Measurements from ENCODE around the gene PLEKHM1.

PLEKHM1 gene

DNA sequence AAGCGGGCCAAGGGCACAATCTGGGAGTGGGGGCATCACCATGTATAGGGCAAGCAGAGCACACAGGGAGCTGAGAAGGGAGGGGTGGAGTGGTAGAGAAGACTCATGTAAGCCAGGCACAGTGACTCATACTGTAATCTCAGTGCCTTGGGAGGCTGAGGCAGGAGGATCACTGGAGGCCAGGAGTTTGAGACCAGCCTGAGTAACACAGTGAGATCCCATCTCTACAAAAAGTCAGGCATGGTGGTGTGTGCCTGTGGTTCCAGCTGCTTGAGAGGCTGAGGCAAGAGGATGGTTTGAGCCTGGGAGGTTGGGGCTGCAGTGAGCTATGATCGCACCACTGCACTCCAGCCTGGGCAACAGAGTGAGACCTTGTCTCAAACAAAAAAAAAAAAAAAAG lies 98.6 kb downstream of the PLEKHM1 start:
- TF ChIP-seq PPARA (CRISPR knock-in tag; IDR thresholded peaks at IDR 0.05; ENCODE audit: borderline replicate concordance) (no peak), CSDC2 (CRISPR knock-in tag; IDR thresholded peaks at IDR 0.05) (no peak), TOX (CRISPR knock-in tag; IDR thresholded peaks at IDR 0.05; ENCODE audit: borderline replicate concordance) (no peak), OSR1 (CRISPR knock-in tag; IDR thresholded peaks at IDR 0.05) (no peak), ESRRG (CRISPR knock-in tag; IDR thresholded peaks at IDR 0.05) (no peak), ZC3H10 (CRISPR knock-in tag; IDR thresholded peaks at IDR 0.05) (no peak), ZFP3 (CRISPR knock-in tag; IDR thresholded peaks at IDR 0.05) (no peak)
- TF ChIP-seq, protein P1, sequence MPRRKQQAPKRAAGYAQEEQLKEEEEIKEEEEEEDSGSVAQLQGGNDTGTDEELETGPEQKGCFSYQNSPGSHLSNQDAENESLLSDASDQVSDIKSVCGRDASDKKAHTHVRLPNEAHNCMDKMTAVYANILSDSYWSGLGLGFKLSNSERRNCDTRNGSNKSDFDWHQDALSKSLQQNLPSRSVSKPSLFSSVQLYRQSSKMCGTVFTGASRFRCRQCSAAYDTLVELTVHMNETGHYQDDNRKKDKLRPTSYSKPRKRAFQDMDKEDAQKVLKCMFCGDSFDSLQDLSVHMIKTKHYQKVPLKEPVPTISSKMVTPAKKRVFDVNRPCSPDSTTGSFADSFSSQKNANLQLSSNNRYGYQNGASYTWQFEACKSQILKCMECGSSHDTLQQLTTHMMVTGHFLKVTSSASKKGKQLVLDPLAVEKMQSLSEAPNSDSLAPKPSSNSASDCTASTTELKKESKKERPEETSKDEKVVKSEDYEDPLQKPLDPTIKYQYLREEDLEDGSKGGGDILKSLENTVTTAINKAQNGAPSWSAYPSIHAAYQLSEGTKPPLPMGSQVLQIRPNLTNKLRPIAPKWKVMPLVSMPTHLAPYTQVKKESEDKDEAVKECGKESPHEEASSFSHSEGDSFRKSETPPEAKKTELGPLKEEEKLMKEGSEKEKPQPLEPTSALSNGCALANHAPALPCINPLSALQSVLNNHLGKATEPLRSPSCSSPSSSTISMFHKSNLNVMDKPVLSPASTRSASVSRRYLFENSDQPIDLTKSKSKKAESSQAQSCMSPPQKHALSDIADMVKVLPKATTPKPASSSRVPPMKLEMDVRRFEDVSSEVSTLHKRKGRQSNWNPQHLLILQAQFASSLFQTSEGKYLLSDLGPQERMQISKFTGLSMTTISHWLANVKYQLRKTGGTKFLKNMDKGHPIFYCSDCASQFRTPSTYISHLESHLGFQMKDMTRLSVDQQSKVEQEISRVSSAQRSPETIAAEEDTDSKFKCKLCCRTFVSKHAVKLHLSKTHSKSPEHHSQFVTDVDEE (CRISPR knock-in tag; IDR thresholded peaks at IDR 0.05), result no peak
- TF ChIP-seq, protein P2, sequence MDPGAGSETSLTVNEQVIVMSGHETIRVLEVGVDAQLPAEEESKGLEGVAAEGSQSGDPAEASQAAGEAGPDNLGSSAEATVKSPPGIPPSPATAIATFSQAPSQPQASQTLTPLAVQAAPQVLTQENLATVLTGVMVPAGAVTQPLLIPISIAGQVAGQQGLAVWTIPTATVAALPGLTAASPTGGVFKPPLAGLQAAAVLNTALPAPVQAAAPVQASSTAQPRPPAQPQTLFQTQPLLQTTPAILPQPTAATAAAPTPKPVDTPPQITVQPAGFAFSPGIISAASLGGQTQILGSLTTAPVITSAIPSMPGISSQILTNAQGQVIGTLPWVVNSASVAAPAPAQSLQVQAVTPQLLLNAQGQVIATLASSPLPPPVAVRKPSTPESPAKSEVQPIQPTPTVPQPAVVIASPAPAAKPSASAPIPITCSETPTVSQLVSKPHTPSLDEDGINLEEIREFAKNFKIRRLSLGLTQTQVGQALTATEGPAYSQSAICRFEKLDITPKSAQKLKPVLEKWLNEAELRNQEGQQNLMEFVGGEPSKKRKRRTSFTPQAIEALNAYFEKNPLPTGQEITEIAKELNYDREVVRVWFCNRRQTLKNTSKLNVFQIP (CRISPR knock-in tag; IDR thresholded peaks at IDR 0.05; ENCODE audit: borderline replicate concordance, low read depth), result no peak
- TF ChIP-seq, protein P3, sequence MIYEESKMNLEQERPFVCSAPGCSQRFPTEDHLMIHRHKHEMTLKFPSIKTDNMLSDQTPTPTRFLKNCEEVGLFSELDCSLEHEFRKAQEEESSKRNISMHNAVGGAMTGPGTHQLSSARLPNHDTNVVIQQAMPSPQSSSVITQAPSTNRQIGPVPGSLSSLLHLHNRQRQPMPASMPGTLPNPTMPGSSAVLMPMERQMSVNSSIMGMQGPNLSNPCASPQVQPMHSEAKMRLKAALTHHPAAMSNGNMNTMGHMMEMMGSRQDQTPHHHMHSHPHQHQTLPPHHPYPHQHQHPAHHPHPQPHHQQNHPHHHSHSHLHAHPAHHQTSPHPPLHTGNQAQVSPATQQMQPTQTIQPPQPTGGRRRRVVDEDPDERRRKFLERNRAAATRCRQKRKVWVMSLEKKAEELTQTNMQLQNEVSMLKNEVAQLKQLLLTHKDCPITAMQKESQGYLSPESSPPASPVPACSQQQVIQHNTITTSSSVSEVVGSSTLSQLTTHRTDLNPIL (CRISPR knock-in tag; IDR thresholded peaks at IDR 0.05; ENCODE audit: low read depth), result no peak
- ATAC-seq, result no peak

DNA sequence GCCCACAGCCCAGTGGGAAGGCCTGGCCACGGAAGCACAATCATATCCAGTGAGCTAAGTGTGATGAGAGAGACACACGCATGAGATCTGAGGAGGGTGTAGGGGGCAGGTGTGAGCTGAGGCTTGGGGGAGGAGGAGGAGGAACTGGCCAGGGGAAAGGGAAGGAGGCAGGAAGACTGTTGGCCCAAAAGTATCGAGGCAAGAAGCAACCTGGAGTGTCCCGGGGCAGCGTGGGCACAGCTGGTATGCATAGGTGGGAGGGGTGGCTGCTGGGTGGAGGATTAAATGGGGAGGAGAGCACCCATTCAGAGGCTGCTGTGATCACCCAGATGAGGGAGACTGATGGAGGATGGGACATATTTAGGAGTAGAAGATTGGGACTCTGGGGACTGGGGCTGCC lies 99.2 kb downstream of the PLEKHM1 start:
- no peak for ATAC-seq

DNA sequence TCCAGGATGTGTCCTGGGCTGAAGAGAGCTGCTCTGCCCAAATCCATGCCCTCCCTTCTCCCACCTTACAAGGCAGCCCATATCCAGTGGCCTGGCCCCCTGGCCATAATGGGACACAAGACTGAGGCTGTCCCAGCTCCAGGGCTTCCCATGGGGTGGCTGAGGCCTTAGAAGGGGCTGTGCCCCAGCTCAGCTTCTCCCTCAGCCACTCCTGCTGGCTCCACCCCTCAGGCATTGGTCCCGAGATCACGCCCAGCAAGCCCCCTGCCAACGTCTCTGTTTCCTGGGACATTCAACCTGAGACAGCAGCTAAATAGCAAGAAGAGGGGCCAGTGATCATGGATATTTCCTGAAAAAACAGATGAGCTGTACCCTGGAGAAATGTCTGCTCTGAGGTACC lies 101.2 kb downstream of the PLEKHM1 start:
- no peak for ATAC-seq
- no peak for TF ChIP-seq ZFP3 (CRISPR knock-in tag; IDR thresholded peaks at IDR 0.05)
- TF ChIP-seq TOX (CRISPR knock-in tag; IDR thresholded peaks at IDR 0.05; ENCODE audit: borderline replicate concordance), result no peak
- TF ChIP-seq ARNTL (CRISPR knock-in tag; IDR thresholded peaks at IDR 0.05; ENCODE audit: borderline replicate concordance, low read depth), result no peak
- no peak for TF ChIP-seq SNAI2 (CRISPR knock-in tag; IDR thresholded peaks at IDR 0.05)
- no peak for TF ChIP-seq OSR1 (CRISPR knock-in tag; IDR thresholded peaks at IDR 0.05)
- TF ChIP-seq, protein P1 (CRISPR knock-in tag; IDR thresholded peaks at IDR 0.05), result no peak
- TF ChIP-seq ZC3H10 (CRISPR knock-in tag; IDR thresholded peaks at IDR 0.05), result no peak
- TF ChIP-seq ESRRG (CRISPR knock-in tag; IDR thresholded peaks at IDR 0.05), result no peak
- TF ChIP-seq, protein P4, sequence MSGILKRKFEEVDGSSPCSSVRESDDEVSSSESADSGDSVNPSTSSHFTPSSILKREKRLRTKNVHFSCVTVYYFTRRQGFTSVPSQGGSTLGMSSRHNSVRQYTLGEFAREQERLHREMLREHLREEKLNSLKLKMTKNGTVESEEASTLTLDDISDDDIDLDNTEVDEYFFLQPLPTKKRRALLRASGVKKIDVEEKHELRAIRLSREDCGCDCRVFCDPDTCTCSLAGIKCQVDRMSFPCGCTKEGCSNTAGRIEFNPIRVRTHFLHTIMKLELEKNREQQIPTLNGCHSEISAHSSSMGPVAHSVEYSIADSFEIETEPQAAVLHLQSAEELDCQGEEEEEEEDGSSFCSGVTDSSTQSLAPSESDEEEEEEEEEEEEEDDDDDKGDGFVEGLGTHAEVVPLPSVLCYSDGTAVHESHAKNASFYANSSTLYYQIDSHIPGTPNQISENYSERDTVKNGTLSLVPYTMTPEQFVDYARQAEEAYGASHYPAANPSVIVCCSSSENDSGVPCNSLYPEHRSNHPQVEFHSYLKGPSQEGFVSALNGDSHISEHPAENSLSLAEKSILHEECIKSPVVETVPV (CRISPR knock-in tag; IDR thresholded peaks at IDR 0.05), result no peak
- TF ChIP-seq ISL1 (CRISPR knock-in tag; IDR thresholded peaks at IDR 0.05), result no peak

More for the DNA sequence above, 99.2 kb downstream of the PLEKHM1 start:
- TF ChIP-seq RARB (CRISPR knock-in tag; IDR thresholded peaks at IDR 0.05), result no peak
- TF ChIP-seq, protein P3 (CRISPR knock-in tag; IDR thresholded peaks at IDR 0.05; ENCODE audit: low read depth), result no peak
- no peak for TF ChIP-seq ZNF565 (CRISPR knock-in tag; conservative IDR thresholded peaks at IDR 0.05; ENCODE audit: low read depth)
- TF ChIP-seq, protein P5, sequence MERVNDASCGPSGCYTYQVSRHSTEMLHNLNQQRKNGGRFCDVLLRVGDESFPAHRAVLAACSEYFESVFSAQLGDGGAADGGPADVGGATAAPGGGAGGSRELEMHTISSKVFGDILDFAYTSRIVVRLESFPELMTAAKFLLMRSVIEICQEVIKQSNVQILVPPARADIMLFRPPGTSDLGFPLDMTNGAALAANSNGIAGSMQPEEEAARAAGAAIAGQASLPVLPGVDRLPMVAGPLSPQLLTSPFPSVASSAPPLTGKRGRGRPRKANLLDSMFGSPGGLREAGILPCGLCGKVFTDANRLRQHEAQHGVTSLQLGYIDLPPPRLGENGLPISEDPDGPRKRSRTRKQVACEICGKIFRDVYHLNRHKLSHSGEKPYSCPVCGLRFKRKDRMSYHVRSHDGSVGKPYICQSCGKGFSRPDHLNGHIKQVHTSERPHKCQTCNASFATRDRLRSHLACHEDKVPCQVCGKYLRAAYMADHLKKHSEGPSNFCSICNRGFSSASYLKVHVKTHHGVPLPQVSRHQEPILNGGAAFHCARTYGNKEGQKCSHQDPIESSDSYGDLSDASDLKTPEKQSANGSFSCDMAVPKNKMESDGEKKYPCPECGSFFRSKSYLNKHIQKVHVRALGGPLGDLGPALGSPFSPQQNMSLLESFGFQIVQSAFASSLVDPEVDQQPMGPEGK (CRISPR knock-in tag; IDR thresholded peaks at IDR 0.05; ENCODE audit: borderline replicate concordance), result no peak
- TF ChIP-seq, protein P4 (CRISPR knock-in tag; IDR thresholded peaks at IDR 0.05), result no peak
- TF ChIP-seq TCF4 (CRISPR knock-in tag; IDR thresholded peaks at IDR 0.05; ENCODE audit: borderline replicate concordance), result no peak
- TF ChIP-seq ZC3H10 (CRISPR knock-in tag; IDR thresholded peaks at IDR 0.05), result no peak
- no peak for TF ChIP-seq CSDC2 (CRISPR knock-in tag; IDR thresholded peaks at IDR 0.05)
- TF ChIP-seq ESRRG (CRISPR knock-in tag; IDR thresholded peaks at IDR 0.05), result no peak
- TF ChIP-seq GLIS3 (CRISPR knock-in tag; IDR thresholded peaks at IDR 0.05), result no peak
- TF ChIP-seq BACH2 (CRISPR knock-in tag; IDR thresholded peaks at IDR 0.05; ENCODE audit: borderline replicate concordance), result no peak
- no peak for TF ChIP-seq PPARA (CRISPR knock-in tag; IDR thresholded peaks at IDR 0.05; ENCODE audit: borderline replicate concordance)
- no peak for TF ChIP-seq ZFP30 (CRISPR knock-in tag; IDR thresholded peaks at IDR 0.05)
